ENCODE measurements around the gene ADAP1.
A peak's percentile ranks its signal among the peaks of the same experiment; 100 is the strongest.

The ADAP1 gene

DNA sequence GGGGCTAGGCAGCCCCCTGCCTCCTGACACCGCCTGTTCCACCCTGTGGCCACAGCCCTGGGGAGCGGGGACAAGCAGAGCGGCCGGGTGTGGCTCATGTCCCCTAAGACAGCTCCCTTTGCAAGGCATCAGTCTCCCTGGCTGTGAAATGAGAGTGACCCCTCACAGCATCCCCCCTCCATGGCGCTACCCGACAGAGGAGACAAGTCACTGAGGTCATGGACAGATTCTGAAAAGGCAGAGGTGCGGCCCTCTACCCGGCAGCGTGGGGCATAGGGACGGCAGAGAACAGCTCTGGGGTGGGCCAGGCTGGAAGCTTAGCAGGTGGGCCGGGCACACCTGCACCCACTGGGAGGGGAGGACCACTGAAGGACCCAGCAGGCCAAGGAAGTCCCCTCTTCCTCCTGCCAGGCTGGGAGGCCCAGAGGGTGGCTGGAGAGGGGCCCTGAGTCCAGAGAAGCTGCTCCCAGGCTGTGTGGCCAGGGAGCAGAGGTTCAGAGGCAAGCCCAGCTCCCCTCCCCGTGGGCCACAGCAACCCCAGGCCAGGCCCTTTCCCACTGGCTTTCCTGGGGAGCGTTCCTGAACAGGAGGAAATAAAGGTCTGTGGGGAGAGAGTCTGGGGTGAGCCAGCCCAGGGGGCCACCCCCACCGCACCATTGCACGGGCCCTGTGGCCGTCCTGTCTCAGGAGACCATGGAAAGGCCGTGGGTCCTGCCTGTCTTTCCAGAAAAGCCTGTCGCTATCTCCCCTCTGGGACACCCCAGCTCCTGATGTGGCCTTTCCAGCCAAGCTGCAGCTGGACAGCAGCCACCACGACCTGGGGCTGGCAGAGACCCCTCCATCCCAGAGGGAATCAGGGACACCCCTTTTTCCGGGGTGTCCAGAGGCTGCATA lies 1.7 kb downstream of the ADAP1 start:
- no peaks in the 10 kb centered on the region for H3K9me3 ChIP-seq
- no peaks in the 10 kb centered on the region for H3K27me3 ChIP-seq
- peaks cover 20% of the 10 kb centered on the region for H3K36me3 ChIP-seq
- H3K4me3 ChIP-seq (ENCODE audit: low read depth in 1 of 2, low read length in 1 of 2): peak overlapping the region; percentile 85 to 97
- H3K4me1 ChIP-seq (ENCODE audit: control insufficient read depth in 1 of 2, insufficient read depth in 1 of 2, low read depth in 1 of 2, low read length in 1 of 2): peaks cover 60 to 62% of the 10 kb centered on the region in 2 experiments
- peak overlapping the region; percentile 94 for H3K27ac ChIP-seq
- TF ChIP-seq, protein P1, sequence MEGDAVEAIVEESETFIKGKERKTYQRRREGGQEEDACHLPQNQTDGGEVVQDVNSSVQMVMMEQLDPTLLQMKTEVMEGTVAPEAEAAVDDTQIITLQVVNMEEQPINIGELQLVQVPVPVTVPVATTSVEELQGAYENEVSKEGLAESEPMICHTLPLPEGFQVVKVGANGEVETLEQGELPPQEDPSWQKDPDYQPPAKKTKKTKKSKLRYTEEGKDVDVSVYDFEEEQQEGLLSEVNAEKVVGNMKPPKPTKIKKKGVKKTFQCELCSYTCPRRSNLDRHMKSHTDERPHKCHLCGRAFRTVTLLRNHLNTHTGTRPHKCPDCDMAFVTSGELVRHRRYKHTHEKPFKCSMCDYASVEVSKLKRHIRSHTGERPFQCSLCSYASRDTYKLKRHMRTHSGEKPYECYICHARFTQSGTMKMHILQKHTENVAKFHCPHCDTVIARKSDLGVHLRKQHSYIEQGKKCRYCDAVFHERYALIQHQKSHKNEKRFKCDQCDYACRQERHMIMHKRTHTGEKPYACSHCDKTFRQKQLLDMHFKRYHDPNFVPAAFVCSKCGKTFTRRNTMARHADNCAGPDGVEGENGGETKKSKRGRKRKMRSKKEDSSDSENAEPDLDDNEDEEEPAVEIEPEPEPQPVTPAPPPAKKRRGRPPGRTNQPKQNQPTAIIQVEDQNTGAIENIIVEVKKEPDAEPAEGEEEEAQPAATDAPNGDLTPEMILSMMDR (IDR thresholded peaks at IDR 0.05): no peak

DNA sequence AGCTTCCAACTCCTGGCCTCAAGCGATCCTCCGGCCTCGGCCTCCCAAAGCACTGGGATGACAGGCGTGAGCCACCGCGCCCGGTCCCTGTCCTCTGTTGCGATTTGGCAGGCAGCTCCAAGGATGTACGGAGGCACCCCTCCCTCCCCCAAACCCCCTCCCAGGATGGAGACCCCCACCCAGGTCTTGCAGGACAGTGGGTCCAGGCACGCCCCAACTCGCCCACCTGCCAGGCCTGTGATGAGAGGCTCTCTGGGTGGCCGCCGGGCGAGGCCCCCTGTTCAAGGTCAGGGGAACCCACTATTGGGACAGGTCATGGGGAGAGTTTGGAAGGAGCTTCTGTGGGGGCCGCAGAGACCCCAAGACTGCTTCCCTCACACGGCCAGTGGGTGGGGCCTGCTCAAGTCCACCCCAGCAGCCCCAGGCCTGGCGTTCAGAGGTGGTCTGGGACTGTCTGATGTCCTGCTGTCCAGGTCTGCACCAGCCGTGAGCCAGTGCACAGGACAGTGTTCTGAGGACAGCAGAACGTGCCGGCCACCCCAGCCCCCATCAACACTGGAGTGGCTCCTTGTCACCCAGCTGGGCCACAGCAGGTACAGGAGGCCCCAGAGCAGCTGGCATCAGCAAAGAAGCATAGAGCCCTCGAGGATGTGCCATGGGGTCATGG lies 2.5 kb downstream of the ADAP1 start:
- peak overlapping the region; percentile 94 for H3K27ac ChIP-seq
- H3K4me3 ChIP-seq (ENCODE audit: low read depth in 1 of 2, low read length in 1 of 2): peak overlapping the region; percentile 85 to 97
- no peaks in the 10 kb centered on the region for H3K27me3 ChIP-seq
- peaks cover 52 to 54% of the 10 kb centered on the region in 2 experiments for H3K4me1 ChIP-seq (ENCODE audit: control insufficient read depth in 1 of 2, insufficient read depth in 1 of 2, low read depth in 1 of 2, low read length in 1 of 2)
- peaks cover 20% of the 10 kb centered on the region for H3K36me3 ChIP-seq
- H3K9me3 ChIP-seq: no peaks in the 10 kb centered on the region
- TF ChIP-seq, protein P1 (IDR thresholded peaks at IDR 0.05): no peak

GRCh38 chr7:949021-949934 lies 5.2 kb downstream of the ADAP1 start:
- no peaks in the 10 kb centered on the region for H3K27me3 ChIP-seq
- peaks cover 38% of the 10 kb centered on the region for H3K36me3 ChIP-seq
- peaks cover 32 to 35% of the 10 kb centered on the region in 2 experiments for H3K4me1 ChIP-seq (ENCODE audit: control insufficient read depth in 1 of 2, insufficient read depth in 1 of 2, low read depth in 1 of 2, low read length in 1 of 2)
- no peaks in the 10 kb centered on the region for H3K9me3 ChIP-seq
- TF ChIP-seq, protein P1 (IDR thresholded peaks at IDR 0.05): no peak
- H3K4me3 ChIP-seq (ENCODE audit: low read depth in 1 of 2, low read length in 1 of 2): peak overlapping the region in 1 of 2 experiments; percentile 9
- H3K27ac ChIP-seq: no peak overlapping the region

DNA sequence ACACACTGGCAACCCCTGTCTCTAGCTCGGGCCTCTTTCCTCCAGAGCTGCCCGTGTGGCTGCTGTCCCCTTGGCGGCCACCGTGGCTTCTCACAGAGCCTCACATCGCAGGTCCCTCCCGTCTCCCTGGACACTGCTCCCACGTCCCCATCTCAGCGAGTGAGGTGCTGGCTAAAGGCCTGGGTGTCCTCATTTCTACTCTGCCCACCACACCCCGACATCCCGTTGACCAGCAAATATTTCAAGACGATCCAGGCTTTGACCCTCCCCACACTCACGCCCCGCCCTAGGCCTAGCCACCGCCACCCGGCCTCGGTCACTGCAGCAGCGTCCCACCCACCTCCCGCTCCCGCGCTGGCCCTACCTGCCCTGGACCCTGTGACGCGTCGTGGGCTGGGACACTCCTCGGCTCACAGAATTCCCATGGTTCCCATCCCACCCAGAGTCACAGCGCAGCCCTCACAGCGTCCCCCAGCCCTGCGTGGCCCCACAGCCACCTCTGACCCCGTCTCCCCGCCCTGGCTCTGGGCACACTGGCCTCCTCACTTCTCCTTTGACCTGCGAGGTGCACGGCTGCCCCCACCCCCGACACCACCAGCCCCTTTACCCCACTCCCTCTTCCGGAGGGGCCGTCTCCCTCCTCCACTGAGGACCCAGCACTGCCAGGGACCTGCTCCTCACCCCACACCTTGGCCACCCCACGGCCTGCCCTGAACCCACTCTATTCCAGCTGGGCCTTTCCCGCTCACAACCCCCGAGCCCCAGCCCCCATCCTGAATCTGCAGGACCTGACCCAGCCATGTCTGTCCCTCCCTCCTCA lies 6.9 kb downstream of the ADAP1 start:
- H3K27me3 ChIP-seq: no peaks in the 10 kb centered on the region
- peaks cover 38% of the 10 kb centered on the region for H3K36me3 ChIP-seq
- no peak overlapping the region for H3K27ac ChIP-seq
- no peaks in the 10 kb centered on the region for H3K9me3 ChIP-seq
- H3K4me1 ChIP-seq (ENCODE audit: control insufficient read depth in 1 of 2, insufficient read depth in 1 of 2, low read depth in 1 of 2, low read length in 1 of 2): peaks cover 22 to 23% of the 10 kb centered on the region in 2 experiments
- TF ChIP-seq, protein P1 (IDR thresholded peaks at IDR 0.05): no peak
- H3K4me3 ChIP-seq (ENCODE audit: low read depth in 1 of 2, low read length in 1 of 2): no peak overlapping the region
